Osteocyte (in vitro differentiated cells): ENCODE data around the gene LKAAEAR1. TPM values are rescaled to one million over a fixed set of nuclear protein-coding genes. Genes with fewer than 3 reads are reported as not detected.
A peak's percentile ranks its signal among the peaks of the same experiment; 100 is the strongest.

Experiments used
- DNase-seq: peaks from one replicate; pipeline ENCODE4 v3.0.0; 2021; ENCODE audit warnings: mixed read lengths; ENCODE audit not compliant: unreplicated experiment; ENCODE audit errors: extremely low spot score
- H3K27ac Mint-ChIP-seq: one replicate; pipeline ENCODE4 v1.8.0; 2021; ENCODE audit warnings: mild to moderate bottlenecking, mixed read lengths; ENCODE audit not compliant: unreplicated experiment
- H3K27me3 Mint-ChIP-seq: one replicate; pipeline ENCODE4 v1.8.0; 2021; ENCODE audit warnings: mixed read lengths; ENCODE audit not compliant: unreplicated experiment
- H3K36me3 Mint-ChIP-seq: one replicate; pipeline ENCODE4 v1.8.0; 2021; ENCODE audit warnings: mixed read lengths; ENCODE audit not compliant: unreplicated experiment
- H3K4me1 Mint-ChIP-seq: one replicate; pipeline ENCODE4 v1.8.0; 2021; ENCODE audit warnings: mixed read lengths; ENCODE audit not compliant: unreplicated experiment
- H3K4me3 Mint-ChIP-seq: one replicate; pipeline ENCODE4 v1.8.0; 2021; ENCODE audit warnings: mild to moderate bottlenecking, moderate library complexity, mixed read lengths; ENCODE audit not compliant: unreplicated experiment
- H3K9me3 Mint-ChIP-seq: one replicate; pipeline ENCODE4 v1.8.0; 2021; ENCODE audit warnings: mixed read lengths; ENCODE audit not compliant: unreplicated experiment
- CTCF ChIP-seq: fragments of 200-600 bp; sonication (generic); IDR thresholded peaks from 2 replicates; pipeline ENCODE4 v1.5.0; 2021; ENCODE audit warnings: antibody characterized with exemption, mild to moderate bottlenecking, moderate library complexity
- total RNA-seq: library from RNA; stranded (reverse); gene quantifications from 2 replicates; pipeline ENCODE4 v1.2.1, GENCODE V29; 2021

Gene LKAAEAR1
- total RNA-seq, 1 donor from 2014 or later = not detected

GRCh38 chr20:64078934-64079272, 5.3 kb downstream of the LKAAEAR1 start:
- no peak overlapping the region for H3K27ac Mint-ChIP-seq
- peak overlapping the region; percentile 73 for H3K4me3 Mint-ChIP-seq
- H3K36me3 Mint-ChIP-seq = no peaks in the 10 kb centered on the region
- no peaks in the 10 kb centered on the region for H3K9me3 Mint-ChIP-seq
- H3K27me3 Mint-ChIP-seq = no peaks in the 10 kb centered on the region
- TF ChIP-seq CTCF = no peak
- peaks cover 33% of the 10 kb centered on the region for H3K4me1 Mint-ChIP-seq
- no peak for DNase-seq

GRCh38 chr20:64077876-64078551, 6.2 kb downstream of the LKAAEAR1 start:
- TF ChIP-seq CTCF = no peak
- H3K4me1 Mint-ChIP-seq = peaks cover 31% of the 10 kb centered on the region
- H3K4me3 Mint-ChIP-seq = peak overlapping the region; percentile 10
- H3K36me3 Mint-ChIP-seq = no peaks in the 10 kb centered on the region
- no peaks in the 10 kb centered on the region for H3K27me3 Mint-ChIP-seq
- H3K27ac Mint-ChIP-seq = no peak overlapping the region
- no peak for DNase-seq
- no peaks in the 10 kb centered on the region for H3K9me3 Mint-ChIP-seq

GRCh38 chr20:64077541-64077875, 6.7 kb downstream of the LKAAEAR1 start:
- Mint-ChIP-seq H3K27me3 (no peaks in the 10 kb centered on the region), H3K27ac (no peak overlapping the region), H3K4me3 (no peak overlapping the region), H3K36me3 (peaks cover under 1% of the 10 kb centered on the region), H3K9me3 (no peaks in the 10 kb centered on the region), H3K4me1 (peaks cover 27% of the 10 kb centered on the region)
- no peak for DNase-seq
- TF ChIP-seq CTCF = no peak

- no peak overlapping the region for H3K4me3 Mint-ChIP-seq
These were observed 7.1 kb downstream of the LKAAEAR1 start for GRCh38 chr20:64077094-64077493.

More at GRCh38 chr20:64077094-64077493, 7.1 kb downstream of the LKAAEAR1 start:
- DNase-seq = no peak
- Mint-ChIP-seq H3K27ac (no peak overlapping the region), H3K27me3 (no peaks in the 10 kb centered on the region), H3K4me1 (peaks cover 23% of the 10 kb centered on the region), H3K36me3 (peaks cover 5% of the 10 kb centered on the region), H3K9me3 (no peaks in the 10 kb centered on the region)
- no peak for TF ChIP-seq CTCF
